ENCODE measurements around the gene OVCA2.

The OVCA2 gene

DNA sequence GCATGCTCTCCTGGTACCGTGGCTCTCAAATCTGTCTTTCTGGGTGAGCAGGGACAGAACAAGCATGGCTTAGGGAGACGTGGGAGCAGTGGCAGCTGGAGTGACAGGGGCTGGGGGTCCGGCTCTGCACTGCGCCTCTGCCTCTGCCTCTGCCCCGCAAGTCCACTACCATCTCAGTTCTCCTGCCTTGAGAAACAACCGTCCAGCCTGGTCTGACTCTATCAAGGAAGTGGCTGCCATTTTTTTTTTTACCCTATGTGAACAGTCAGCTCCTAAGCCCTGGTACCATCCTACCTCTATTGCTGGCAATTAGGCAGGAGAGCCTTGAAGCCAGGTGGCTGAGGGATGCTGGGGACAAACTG, 29.2 kb downstream of the OVCA2 start:
- Mint-ChIP-seq H3K9me3 (no peaks in the 10 kb centered on the region), H3K4me3 (no peak overlapping the region), H3K27ac (peak overlapping the region; percentile 92 to 93 (median 93)), H3K27me3 (ENCODE audit: low read depth) (no peaks in the 10 kb centered on the region), H3K36me3 (ENCODE audit: low read depth) (peaks cover 46% of the 10 kb centered on the region), H3K4me1 (peaks cover 78% of the 10 kb centered on the region)
- TF ChIP-seq, protein P1, sequence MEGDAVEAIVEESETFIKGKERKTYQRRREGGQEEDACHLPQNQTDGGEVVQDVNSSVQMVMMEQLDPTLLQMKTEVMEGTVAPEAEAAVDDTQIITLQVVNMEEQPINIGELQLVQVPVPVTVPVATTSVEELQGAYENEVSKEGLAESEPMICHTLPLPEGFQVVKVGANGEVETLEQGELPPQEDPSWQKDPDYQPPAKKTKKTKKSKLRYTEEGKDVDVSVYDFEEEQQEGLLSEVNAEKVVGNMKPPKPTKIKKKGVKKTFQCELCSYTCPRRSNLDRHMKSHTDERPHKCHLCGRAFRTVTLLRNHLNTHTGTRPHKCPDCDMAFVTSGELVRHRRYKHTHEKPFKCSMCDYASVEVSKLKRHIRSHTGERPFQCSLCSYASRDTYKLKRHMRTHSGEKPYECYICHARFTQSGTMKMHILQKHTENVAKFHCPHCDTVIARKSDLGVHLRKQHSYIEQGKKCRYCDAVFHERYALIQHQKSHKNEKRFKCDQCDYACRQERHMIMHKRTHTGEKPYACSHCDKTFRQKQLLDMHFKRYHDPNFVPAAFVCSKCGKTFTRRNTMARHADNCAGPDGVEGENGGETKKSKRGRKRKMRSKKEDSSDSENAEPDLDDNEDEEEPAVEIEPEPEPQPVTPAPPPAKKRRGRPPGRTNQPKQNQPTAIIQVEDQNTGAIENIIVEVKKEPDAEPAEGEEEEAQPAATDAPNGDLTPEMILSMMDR (IDR thresholded peaks at IDR 0.05; ENCODE audit: unreplicated experiment in 3 of 3) = no peak

DNA sequence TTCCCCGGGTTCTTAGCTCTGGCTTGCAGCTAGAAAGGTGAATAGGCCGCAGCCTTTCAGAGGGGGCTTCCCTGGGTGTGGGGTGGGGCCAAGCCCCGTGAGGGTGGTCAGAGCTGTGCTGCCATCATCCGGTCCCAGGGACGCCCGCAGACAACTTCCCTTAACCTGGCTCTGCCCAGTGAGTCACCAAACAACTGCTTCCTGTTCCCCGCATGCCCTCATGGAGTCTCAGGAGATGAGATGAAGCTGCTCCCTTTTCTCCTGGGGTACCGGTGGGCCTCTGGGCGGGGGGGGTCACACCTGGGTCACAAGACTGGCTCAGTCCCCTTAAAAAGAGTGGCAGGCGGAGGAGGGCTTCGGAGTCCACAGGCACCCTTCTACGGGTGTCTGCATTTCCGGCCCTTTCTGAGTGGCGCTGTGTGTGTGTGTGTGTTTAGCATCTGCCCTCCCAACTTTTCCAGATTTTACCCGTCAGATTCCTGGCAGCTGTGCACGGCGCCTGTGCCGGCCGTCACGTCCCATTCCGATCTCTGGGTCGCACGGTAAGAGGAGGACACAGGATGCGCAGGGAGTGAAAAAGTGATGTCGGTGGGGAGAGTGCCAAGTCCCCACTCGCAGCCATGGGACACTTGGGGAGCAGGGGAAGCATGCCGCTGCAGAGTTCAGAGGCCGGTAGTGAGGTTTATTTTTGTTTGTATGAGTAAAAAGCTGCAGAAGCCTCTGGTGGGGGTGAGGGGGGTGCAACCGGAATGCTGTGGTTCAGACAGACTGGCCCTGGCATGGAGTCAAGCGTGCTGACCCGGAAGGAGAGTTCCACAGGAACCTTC, 29.8 kb downstream of the OVCA2 start:
- H3K36me3 Mint-ChIP-seq (ENCODE audit: low read depth) = peaks cover 41% of the 10 kb centered on the region
- TF ChIP-seq, protein P1 (IDR thresholded peaks at IDR 0.05; ENCODE audit: unreplicated experiment in 3 of 3) = no peak
- no peaks in the 10 kb centered on the region for H3K9me3 Mint-ChIP-seq
- H3K4me3 Mint-ChIP-seq = no peak overlapping the region
- no peaks in the 10 kb centered on the region for H3K27me3 Mint-ChIP-seq (ENCODE audit: low read depth)
- H3K4me1 Mint-ChIP-seq = peaks cover 78% of the 10 kb centered on the region
- H3K27ac Mint-ChIP-seq = peak overlapping the region; percentile 92 to 93 (median 93)

DNA sequence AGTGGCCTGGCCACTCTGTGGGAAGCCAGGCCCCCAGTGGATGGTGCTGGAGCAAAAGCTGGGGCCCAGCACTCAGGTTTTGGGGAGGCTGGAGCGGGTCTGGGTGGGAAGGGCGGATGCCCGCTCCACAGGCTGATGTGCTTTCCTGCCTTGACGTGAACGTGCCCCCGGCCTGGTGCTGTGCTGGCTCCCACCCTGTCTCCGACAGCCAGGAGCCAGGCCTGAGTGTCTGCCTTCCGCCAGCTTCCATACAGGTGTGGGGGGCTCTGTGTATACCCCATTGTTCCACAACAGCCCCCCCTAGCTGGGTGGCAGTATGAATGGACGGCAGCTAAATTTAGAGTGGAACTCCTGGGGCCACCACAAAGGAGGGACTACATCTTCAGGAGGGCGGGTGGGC, 33.1 kb downstream of the OVCA2 start:
- Mint-ChIP-seq H3K9me3 (no peaks in the 10 kb centered on the region), H3K4me1 (peaks cover 71% of the 10 kb centered on the region), H3K36me3 (ENCODE audit: low read depth) (peaks cover 48% of the 10 kb centered on the region), H3K4me3 (no peak overlapping the region), H3K27me3 (ENCODE audit: low read depth) (no peaks in the 10 kb centered on the region), H3K27ac (peak overlapping the region; percentile 94 to 99 (median 95))
- TF ChIP-seq, protein P1 (IDR thresholded peaks at IDR 0.05; ENCODE audit: unreplicated experiment in 3 of 3) = no peak

DNA sequence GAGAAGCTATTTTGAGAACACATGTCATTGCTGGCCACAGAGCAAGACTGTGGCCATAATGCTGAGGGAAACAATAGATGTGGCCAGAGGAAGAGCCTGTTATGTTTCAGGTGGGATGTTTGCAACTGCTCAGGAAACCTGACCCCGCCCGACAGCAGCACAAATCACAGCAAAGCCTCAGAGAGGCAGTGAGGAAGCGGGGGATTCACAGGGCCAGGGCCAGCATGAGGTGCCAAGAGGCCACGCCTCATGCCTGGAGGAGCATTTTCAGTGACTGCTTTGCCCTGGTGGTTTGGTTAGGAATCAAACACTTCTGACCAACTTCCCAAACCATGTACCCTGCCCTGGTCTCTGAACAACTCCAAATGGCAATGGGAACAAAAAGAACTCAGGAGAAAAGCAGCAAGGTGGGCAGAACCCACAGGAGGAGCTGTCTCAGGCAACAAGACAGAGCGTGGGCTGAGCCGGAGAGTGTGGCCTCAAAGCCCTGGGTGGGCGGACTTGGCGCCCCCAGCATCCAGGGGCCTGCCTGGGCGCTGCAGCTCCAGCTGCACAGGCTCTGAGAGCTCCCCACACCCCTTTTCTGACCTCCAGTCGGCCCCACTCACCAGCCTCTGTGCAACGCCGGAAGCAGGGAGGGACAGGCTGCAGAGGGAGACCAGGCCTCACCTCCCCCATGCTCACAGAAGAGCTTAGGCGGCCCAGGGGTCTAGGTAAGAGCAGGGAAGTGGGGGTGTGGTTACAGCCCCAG, 33.7 kb downstream of the OVCA2 start:
- Mint-ChIP-seq H3K36me3 (ENCODE audit: low read depth) (peaks cover 45% of the 10 kb centered on the region), H3K27ac (peak overlapping the region; percentile 94 to 99 (median 95)), H3K27me3 (ENCODE audit: low read depth) (no peaks in the 10 kb centered on the region), H3K4me1 (peaks cover 68% of the 10 kb centered on the region), H3K4me3 (no peak overlapping the region), H3K9me3 (no peaks in the 10 kb centered on the region)
- TF ChIP-seq, protein P1 (IDR thresholded peaks at IDR 0.05; ENCODE audit: unreplicated experiment in 3 of 3) = no peak

DNA sequence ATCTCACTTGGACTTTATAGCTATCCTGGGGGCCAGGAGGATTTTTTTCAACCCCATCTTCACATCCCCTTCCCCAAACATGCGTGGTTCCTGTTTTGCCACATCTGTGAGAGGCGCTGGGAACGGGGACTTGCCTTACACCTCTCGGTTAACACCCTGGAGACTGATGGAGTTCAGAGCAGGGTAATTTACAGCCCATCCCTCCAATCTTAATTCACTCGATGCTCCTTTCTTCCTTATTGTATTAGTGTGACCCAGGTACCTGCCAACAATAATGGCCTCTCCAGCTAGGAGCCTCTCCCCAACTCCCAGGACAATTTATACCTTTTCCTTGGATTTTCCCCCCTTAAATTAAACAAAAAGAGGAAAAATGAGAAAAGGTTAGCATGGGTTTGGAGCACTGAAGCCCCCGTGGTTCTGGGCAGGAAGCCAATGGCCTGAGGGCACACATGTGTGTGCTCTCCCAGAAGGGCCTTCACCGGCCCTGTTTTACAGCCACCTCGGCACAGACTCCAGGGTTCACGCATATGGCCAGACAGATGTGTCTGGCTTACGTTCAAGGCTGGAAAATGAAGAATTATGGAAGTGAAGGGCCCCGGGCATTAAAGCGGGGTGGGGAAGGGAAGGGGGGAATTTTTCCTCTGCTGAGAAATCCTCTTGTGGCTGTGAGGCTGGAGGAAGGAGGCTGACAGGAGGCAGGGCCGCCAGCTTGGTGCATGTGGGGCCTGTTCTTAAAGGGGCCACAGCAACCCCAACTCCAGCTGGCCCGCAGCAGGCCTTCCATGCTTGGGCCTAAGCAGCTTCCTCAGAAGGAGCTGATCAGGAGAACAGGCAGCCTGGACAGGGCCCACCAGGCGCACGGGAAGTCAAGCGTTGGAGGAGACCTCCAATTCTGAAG, 34.5 kb downstream of the OVCA2 start:
- peak overlapping the region in 2 of 3 experiments; percentile 34 to 37 for H3K4me3 Mint-ChIP-seq
- TF ChIP-seq, protein P1 (IDR thresholded peaks at IDR 0.05; ENCODE audit: unreplicated experiment in 3 of 3) = no peak
- peaks cover 44% of the 10 kb centered on the region for H3K36me3 Mint-ChIP-seq (ENCODE audit: low read depth)
- peaks cover 60% of the 10 kb centered on the region for H3K4me1 Mint-ChIP-seq
- H3K9me3 Mint-ChIP-seq = no peaks in the 10 kb centered on the region
- no peaks in the 10 kb centered on the region for H3K27me3 Mint-ChIP-seq (ENCODE audit: low read depth)
- H3K27ac Mint-ChIP-seq = peak overlapping the region; percentile 94 to 99 (median 95)
